ENCODE measurements around the gene ZNF358.

GRCh38 chr19:7489609-7490044 lies 26.3 kb upstream of the ZNF358 start:
- TF ChIP-seq CTCF (IDR thresholded peaks at IDR 0.05) (peak in 3 of 6 experiments; percentile 20 to 40 (median 28)), POLR2A (IDR thresholded peaks at IDR 0.05) (no peak)
